Stimulated activated CD4-positive, alpha-beta T cell treated with anti-CD3 and anti-CD28 coated beads, Interleukin-4, amount 100 ng/mL, for 4 hours (primary cell): ENCODE data around the gene CAMK1D.
"Not testable (repeated sequence)": the region's sequence is repeated elsewhere in the genome, so short reads cannot be mapped to it uniquely, and the experiment has no call there.

ENCODE experiments used
- DNase-seq, 2 experiments: peaks; one replicate each; pipeline ENCODE4 v3.0.0-alpha.2; 2020

CAMK1D gene

GRCh38 chr10:12730809-12731519 is 381.6 kb downstream of the CAMK1D start:
- no peak for DNase-seq

GRCh38 chr10:12733271-12733670 is 383.9 kb downstream of the CAMK1D start:
- DNase-seq = no peak

- DNase-seq = no peak
Observed at GRCh38 chr10:12735843-12736462, 386.6 kb downstream of the CAMK1D start.

- no peak for DNase-seq
Observed at GRCh38 chr10:12740813-12741212, 391.5 kb downstream of the CAMK1D start.

- no peak for DNase-seq
Observed at GRCh38 chr10:12741360-12741804, 392.0 kb downstream of the CAMK1D start.

- DNase-seq = no peak
Observed at GRCh38 chr10:12742771-12743170, 393.4 kb downstream of the CAMK1D start.

GRCh38 chr10:12743466-12743865 is 394.1 kb downstream of the CAMK1D start:
- not testable (repeated sequence) for DNase-seq

GRCh38 chr10:12743941-12744340 is 394.6 kb downstream of the CAMK1D start:
- no peak for DNase-seq

- DNase-seq = no peak
Observed at GRCh38 chr10:12748186-12748585, 398.8 kb downstream of the CAMK1D start.

- no peak for DNase-seq
Observed at GRCh38 chr10:12749760-12750478, 400.6 kb downstream of the CAMK1D start.

GRCh38 chr10:12750526-12751201 is 401.3 kb downstream of the CAMK1D start:
- DNase-seq = no peak

GRCh38 chr10:12755075-12755474 is 405.7 kb downstream of the CAMK1D start:
- DNase-seq = no peak

GRCh38 chr10:12757351-12757750 is 408.0 kb downstream of the CAMK1D start:
- DNase-seq = no peak

GRCh38 chr10:12758271-12758670 is 408.9 kb downstream of the CAMK1D start:
- no peak for DNase-seq

- DNase-seq = no peak
Observed at GRCh38 chr10:12766223-12766622, 416.9 kb downstream of the CAMK1D start.

GRCh38 chr10:12768156-12769100 is 419.1 kb downstream of the CAMK1D start:
- no peak for DNase-seq

- DNase-seq = no peak
Observed at GRCh38 chr10:12769323-12770044, 420.1 kb downstream of the CAMK1D start.

- no peak for DNase-seq
Observed at GRCh38 chr10:12771981-12772760, 422.8 kb downstream of the CAMK1D start.

GRCh38 chr10:12772797-12773587 is 423.6 kb downstream of the CAMK1D start:
- DNase-seq = no peak
